HG03354 (cell line): ENCODE results near the gene ZBTB40.

Source experiments
- ATAC-seq: cut with Tn5 transposase; IDR thresholded peaks from one replicate; pipeline ENCODE4 v1.9.1; 2021; ENCODE audit warnings: mild to moderate bottlenecking; ENCODE audit not compliant: unreplicated experiment, poor library complexity, severe bottlenecking

Gene ZBTB40

DNA sequence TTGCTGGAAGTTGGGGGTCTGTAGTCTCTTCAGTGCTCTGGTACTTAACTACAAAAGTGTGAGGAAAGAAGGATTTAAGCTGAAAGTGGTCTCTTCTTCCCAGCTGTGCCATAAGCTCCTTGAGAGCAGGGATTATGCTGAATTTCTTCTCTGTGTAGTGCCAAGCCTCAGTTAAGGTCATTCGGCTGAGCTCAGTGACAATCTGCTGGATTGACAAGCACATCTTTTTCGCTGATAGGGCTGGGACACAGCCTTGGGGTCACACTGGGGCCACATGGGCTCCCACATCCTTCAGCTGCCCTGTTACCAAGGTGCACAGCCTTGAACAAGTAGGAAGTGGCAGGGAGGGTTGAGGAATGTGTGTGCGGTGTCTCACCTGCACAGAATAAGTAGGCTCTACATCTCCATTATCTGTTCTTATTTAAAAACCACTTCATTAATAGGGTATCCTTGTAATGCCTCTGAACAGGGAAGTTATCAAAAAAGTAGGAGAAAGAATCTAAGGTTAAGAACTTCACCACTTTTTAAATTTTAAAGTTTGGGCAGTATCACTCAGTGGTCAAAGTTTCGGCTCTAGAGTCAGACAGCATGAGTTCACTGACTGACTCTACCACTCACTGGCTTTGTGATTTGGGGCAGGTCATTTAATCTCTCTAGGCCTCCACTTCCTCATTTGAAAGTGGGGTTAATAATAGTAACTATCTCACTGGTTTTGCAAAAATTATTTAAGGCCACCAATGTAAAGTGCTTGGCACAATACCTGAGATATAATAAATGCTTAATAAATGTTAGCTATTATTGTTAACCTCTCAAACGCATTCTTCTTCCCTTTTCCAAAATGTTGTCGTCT, 10.3 kb downstream of the ZBTB40 start:
- ATAC-seq: no peak

DNA sequence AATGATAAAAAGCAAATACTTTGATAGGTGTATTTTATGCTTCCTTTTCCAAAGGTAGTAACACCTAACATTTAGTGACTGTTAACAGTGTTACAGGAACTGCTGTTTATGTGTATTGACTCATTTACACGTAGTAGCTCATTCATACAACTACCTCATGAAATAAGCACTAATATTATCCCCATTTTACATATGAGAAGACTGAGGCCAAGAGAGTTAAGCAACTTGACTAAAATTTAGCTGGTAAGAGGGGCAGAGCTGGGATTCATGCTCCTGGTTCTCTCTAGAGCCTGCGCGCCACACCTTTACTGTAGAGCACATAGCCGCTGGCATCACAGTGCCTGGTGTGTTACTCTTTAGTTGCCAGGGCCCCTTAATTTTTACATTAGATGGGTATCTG, 11.3 kb downstream of the ZBTB40 start:
- ATAC-seq: no peak

- no peak for ATAC-seq
Observed at GRCh38 chr1:22465015-22465565, 13.4 kb downstream of the ZBTB40 start.

- ATAC-seq: no peak
Observed at GRCh38 chr1:22465671-22466070, 14.0 kb downstream of the ZBTB40 start.

- ATAC-seq: no peak
Observed at GRCh38 chr1:22470227-22470626, 18.6 kb downstream of the ZBTB40 start.

- ATAC-seq: no peak
Observed at GRCh38 chr1:22471078-22471477, 19.4 kb downstream of the ZBTB40 start.

GRCh38 chr1:22471610-22472009, 20.0 kb downstream of the ZBTB40 start:
- ATAC-seq: no peak

DNA sequence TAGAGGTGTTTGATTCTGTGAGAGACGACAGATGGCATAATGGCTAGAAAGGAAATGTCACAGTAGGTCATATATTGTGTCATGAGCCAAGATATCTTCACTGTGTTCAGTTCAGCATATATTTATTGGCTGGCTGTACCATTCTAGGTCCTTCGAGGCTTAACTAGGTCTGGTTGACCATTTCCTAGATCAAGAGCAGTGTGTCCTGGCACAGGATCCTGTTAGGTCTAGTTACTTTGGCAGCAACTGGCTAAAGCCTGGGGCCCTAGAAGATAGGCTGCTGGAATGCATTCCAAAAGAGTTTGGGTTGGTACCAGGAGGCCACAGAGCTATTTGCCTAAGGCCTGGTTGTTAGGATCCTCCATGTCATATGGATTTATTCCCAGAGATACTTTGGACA, 20.9 kb downstream of the ZBTB40 start:
- ATAC-seq: no peak

DNA sequence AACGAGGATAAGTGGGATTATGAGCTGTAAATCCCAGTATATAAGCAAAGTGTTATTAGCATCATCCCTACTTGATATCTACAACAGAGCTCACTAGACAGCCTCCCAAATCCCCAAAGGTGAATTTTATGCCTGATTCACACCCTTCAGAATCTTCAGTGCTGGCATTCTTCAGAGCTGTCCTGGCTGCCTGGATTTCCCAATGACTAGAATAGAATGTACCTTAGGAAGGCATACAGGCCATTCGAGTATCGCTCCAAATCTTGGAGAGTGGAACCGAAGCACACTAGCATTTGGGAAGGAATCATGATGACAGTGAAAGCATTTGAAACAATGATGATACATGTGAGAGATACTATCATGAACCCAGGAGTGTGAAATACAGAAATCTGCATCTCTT, 22.3 kb downstream of the ZBTB40 start:
- ATAC-seq: no peak

- no peak for ATAC-seq
Observed at GRCh38 chr1:22476566-22476965, 24.9 kb downstream of the ZBTB40 start.

DNA sequence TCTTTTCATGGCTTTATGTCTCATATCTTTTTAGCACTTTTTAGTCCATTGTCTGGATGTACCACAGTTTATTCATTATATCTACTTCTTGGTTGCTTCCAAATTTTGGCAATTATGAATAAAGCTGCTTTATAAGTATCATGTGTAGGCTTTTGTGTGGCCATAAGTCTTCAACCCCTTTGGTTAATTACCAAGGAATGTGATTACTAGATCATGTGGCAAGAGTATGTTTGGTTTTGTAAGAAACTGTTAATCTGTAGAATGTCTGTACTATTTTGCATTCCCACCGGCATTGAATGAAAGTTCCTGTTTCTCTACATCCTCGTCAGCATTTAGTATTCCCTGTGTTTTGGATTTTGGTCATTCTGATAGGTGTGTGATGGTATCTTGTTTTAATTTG, 31.5 kb downstream of the ZBTB40 start:
- ATAC-seq: no peak

DNA sequence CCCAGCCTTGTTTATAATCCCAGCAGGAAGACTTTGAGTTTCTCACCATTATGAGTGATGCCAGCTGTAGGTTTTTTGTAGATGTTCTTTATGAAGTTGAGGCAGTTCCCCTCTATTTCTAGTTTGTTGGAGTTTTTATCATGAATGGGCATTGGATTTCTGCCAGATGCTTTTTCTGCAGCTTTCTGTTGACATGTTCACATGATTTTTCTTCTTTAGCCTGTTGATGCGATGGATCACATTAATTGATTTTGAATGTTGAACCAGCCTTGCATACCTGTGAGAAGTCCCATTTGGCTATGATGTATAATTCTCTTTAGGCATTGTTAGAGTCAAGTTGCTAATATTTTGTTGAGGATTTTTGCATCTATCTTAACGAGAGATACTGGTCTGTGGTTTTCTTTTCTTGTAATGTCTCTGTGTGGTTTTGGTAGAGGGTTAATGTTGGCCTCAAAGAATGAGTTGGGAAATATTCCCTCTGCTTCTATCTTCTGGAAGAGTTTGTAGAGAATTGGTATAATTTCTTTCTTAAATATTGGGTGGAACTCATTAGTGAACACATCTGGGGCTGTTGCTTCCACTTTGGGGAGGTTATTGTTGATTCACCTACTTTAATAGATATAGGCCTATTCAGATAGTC, 33.2 kb downstream of the ZBTB40 start:
- ATAC-seq: no peak

DNA sequence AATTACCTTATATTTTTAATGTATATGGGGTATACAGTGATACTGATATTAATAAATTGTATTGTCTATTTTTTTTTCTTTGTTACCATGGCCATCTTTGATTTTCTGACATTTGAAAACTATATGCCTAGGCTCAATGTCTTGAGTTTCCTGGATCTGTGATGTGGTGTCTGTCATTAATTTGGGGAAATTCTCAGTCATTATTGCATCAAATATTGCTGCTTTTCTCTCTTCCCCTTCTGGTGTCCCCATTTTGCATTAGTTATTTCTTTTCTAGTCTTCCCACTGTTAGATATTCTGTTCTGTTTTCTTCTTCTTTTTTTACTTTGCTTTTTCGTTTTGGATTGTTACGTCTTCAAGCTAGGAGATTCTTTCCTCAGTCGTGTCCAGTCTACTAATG, 33.8 kb downstream of the ZBTB40 start:
- ATAC-seq: no peak

- no peak for ATAC-seq
Observed at GRCh38 chr1:22487781-22488180, 36.1 kb downstream of the ZBTB40 start.

GRCh38 chr1:22488319-22488718, 36.7 kb downstream of the ZBTB40 start:
- ATAC-seq: no peak

GRCh38 chr1:22489278-22489677, 37.6 kb downstream of the ZBTB40 start:
- ATAC-seq: no peak

GRCh38 chr1:22489823-22490222, 38.2 kb downstream of the ZBTB40 start:
- no peak for ATAC-seq

GRCh38 chr1:22490309-22490708, 38.7 kb downstream of the ZBTB40 start:
- ATAC-seq: no peak

- no peak for ATAC-seq
Observed at GRCh38 chr1:22491995-22492715, 40.5 kb downstream of the ZBTB40 start.

DNA sequence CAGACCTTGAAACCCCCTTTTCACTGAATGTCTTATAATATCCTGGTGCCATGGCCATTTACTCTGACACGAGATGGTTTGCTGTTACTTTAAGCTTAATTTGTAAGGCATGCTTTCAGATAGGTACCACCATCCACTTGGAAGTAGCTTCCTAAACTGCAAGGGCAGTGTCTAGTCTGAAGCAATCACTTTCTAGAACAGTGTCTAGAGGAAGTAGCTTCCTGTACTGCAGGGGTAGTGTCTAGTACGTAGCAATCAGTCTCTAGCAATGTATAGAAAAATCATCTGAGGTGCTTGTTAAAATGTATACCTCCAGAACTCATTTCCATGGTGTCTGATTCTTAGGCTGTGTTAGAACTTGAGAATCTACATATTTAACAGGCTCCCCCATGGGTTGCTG, 42.5 kb downstream of the ZBTB40 start:
- no peak for ATAC-seq
